Astrocyte (in vitro differentiated cells and primary cell): ENCODE data around the gene COL26A1.

ENCODE experiments used
- CTCF ChIP-seq: IDR thresholded peaks from 2 replicates; pipeline ENCODE4 v1.5.1; 2011; ENCODE audit warnings: low read depth, mild to moderate bottlenecking, inconsistent platforms, low read length, moderate library complexity; ENCODE audit not compliant: insufficient read depth
- EZH2 ChIP-seq: IDR thresholded peaks from 2 replicates; pipeline ENCODE4 v1.6.1; 2012; ENCODE audit warnings: mild to moderate bottlenecking, low read length, inconsistent platforms; ENCODE audit not compliant: insufficient read depth

DNA sequence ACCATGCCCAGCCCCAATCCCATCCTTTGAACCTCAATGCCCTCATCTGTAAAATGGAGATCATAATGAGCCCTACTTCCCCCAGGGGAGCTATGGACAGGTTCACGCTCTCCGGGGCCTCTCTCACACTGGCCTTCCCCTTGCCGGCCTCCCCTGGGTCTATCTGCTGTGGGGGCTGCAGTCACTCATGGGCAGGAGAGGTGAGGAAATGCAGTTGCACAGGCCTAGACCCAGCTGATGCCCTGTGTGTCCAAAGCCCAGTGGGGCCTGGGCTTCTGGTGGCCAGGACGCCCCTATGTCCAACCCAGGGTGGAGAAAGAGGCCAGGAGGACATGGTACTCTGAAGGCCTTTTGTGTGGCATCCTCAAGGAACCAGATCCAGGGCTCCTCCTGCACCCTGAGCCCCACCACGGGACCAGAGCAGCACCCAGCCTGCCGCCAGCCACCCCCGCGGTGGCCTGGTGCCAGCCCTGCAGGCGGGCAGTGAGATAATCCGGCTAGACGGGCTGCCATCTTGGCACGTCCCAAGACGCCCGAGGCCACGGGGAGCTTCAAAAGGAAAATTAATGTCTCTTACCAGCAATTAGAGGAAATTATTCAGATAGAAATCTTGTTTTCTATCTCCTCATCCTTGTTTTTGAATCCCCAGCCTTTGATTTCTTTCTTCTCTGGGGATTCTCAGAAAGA is 227.4 kb downstream of the COL26A1 start:
- TF ChIP-seq CTCF: no peak
- TF ChIP-seq EZH2: no peak
